Measurements from ENCODE around the gene PAQR7.

DNA sequence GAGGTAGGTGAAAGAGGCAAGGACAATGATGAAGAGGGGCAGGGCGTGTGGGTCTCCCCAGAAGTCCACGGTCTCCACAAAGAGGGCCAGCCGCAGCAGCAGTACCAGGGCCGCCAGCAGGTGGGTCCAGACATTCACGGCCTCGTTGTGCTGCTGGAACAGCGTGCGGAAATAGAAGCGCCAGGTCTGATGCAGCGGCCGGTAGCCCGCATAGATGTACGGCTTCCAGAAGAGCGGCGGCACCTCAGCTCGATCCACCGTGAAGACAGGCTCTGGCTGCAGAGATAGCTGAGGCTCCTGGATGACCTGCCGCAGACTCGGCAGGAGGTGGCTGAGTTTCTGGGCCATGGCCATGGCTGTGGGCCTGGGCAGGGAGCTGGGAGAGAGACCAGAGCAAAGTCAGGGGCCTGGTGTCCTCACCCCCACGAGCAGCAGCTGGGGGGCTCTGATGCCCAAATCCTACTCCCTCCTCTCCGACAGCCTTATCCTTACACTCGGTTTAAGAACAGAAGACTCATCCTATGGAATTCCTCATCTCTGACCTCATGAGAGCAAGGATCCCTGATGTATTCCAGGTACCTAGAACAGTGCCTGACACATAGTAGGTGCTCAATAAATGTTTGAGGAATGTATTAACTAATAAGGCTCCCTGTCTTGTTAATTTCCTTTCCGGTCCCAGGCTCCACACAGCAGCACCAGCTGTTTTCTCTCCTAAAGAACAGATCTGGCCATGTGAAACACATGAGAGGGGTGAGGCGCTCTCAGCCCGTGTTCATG lies 11.8 kb downstream of the PAQR7 start:
- TF ChIP-seq, protein P1, sequence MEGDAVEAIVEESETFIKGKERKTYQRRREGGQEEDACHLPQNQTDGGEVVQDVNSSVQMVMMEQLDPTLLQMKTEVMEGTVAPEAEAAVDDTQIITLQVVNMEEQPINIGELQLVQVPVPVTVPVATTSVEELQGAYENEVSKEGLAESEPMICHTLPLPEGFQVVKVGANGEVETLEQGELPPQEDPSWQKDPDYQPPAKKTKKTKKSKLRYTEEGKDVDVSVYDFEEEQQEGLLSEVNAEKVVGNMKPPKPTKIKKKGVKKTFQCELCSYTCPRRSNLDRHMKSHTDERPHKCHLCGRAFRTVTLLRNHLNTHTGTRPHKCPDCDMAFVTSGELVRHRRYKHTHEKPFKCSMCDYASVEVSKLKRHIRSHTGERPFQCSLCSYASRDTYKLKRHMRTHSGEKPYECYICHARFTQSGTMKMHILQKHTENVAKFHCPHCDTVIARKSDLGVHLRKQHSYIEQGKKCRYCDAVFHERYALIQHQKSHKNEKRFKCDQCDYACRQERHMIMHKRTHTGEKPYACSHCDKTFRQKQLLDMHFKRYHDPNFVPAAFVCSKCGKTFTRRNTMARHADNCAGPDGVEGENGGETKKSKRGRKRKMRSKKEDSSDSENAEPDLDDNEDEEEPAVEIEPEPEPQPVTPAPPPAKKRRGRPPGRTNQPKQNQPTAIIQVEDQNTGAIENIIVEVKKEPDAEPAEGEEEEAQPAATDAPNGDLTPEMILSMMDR (IDR thresholded peaks at IDR 0.05), result no peak
- no peak for TF ChIP-seq POLR2A (IDR thresholded peaks at IDR 0.05)

All from thyroid gland (tissue), 4 donors.